Neural progenitor cell (in vitro differentiated cells): ENCODE results near the gene UBN2. TPM values are rescaled to one million over a fixed set of nuclear protein-coding genes. Genes with fewer than 3 reads are reported as not detected.

Source experiments
- DNase-seq: peaks from one replicate; pipeline ENCODE4 v3.0.0-alpha.2; 2016; ENCODE audit warnings: low spot score
- H2AFZ ChIP-seq: fragments of 200-600 bp; sonication (generic); replicated peaks from 2 replicates; pipeline ENCODE4 v1.6.1; 2016; ENCODE audit warnings: antibody characterized with exemption
- H3F3A ChIP-seq: fragments of 200-600 bp; sonication (generic); 2 replicates; pipeline ENCODE4 v1.6.1; 2016; ENCODE audit warnings: antibody characterized with exemption, low read depth
- H3K27ac ChIP-seq: fragments of 200-600 bp; sonication (generic); 2 replicates; pipeline ENCODE4 v1.5.1; 2016; ENCODE audit warnings: mild to moderate bottlenecking
- H3K27me3 ChIP-seq: fragments of 200-600 bp; sonication (generic); 2 replicates; pipeline ENCODE4 v1.6.1; 2016; ENCODE audit warnings: mild to moderate bottlenecking, moderate library complexity
- H3K36me3 ChIP-seq: fragments of 200-600 bp; sonication (generic); 2 replicates; pipeline ENCODE4 v1.5.1; 2016
- H3K4me1 ChIP-seq: fragments of 200-600 bp; sonication (generic); 2 replicates; pipeline ENCODE4 v1.6.1; 2016; ENCODE audit warnings: mixed run types
- H3K4me2 ChIP-seq: fragments of 200-600 bp; sonication (generic); 2 replicates; pipeline ENCODE4 v1.6.1; 2016
- H3K4me3 ChIP-seq: fragments of 200-600 bp; sonication (generic); 2 replicates; pipeline ENCODE4 v1.5.1; 2016
- H3K79me2 ChIP-seq: fragments of 200-600 bp; sonication (generic); 2 replicates; pipeline ENCODE4 v1.6.1; 2016; ENCODE audit warnings: low read depth
- H3K9ac ChIP-seq: fragments of 200-600 bp; sonication (generic); 2 replicates; pipeline ENCODE4 v1.6.1; 2016
- H3K9me3 ChIP-seq: fragments of 200-600 bp; sonication (generic); 2 replicates; pipeline ENCODE4 v1.5.1; 2016; ENCODE audit warnings: low read depth
- H4K20me1 ChIP-seq: fragments of 200-600 bp; sonication (generic); 2 replicates; pipeline ENCODE4 v1.6.1; 2016; ENCODE audit warnings: low read depth
- H3K27ac Mint-ChIP-seq: 3 replicates; pipeline ENCODE4 v1.8.0; 2021; ENCODE audit warnings: mixed read lengths
- H3K27me3 Mint-ChIP-seq: 2 replicates; pipeline ENCODE4 v1.8.0; 2022; ENCODE audit warnings: low read depth, mild to moderate bottlenecking, inconsistent platforms, moderate library complexity, mixed read lengths; ENCODE audit not compliant: insufficient read depth
- H3K36me3 Mint-ChIP-seq: 3 replicates; pipeline ENCODE4 v1.8.0; 2021; ENCODE audit warnings: mixed read lengths
- H3K4me1 Mint-ChIP-seq: 3 replicates; pipeline ENCODE4 v1.8.0; 2021; ENCODE audit warnings: mixed read lengths
- H3K4me3 Mint-ChIP-seq: 3 replicates; pipeline ENCODE4 v1.8.0; 2021; ENCODE audit warnings: mild to moderate bottlenecking, moderate library complexity, mixed read lengths
- H3K9me3 Mint-ChIP-seq: 3 replicates; pipeline ENCODE4 v1.8.0; 2020; ENCODE audit warnings: mixed read lengths
- CTCF ChIP-seq: fragments of 200-600 bp; sonication (generic); IDR thresholded peaks from 2 replicates; pipeline ENCODE4 v1.5.1; 2017; ENCODE audit warnings: antibody characterized with exemption, mild to moderate bottlenecking
- EZH2 ChIP-seq: fragments of 200-600 bp; sonication (generic); IDR thresholded peaks from 2 replicates; pipeline ENCODE4 v1.6.1; 2017; ENCODE audit warnings: antibody characterized with exemption, mild to moderate bottlenecking, moderate library complexity
- EZH2phosphoT487 ChIP-seq: fragments of 200-600 bp; sonication (generic); IDR thresholded peaks from 2 replicates; pipeline ENCODE4 v1.6.1; 2017; ENCODE audit warnings: antibody characterized with exemption
- total RNA-seq: library from RNA; depleted of rRNA; stranded (reverse); fragments of >200 nt; gene quantifications from 2 replicates; pipeline ENCODE4 v1.2.3, GENCODE V29; 2015; ENCODE audit warnings: low replicate concordance

Gene UBN2
- total RNA-seq, 1 donor from 2014 or later, result 19.5 TPM

- Histone ChIP-seq H3K36me3 (peaks cover 10% of the 10 kb centered on the region), H4K20me1 (no peaks in the 10 kb centered on the region), H2AFZ (no peak overlapping the region), H3K79me2 (no peaks in the 10 kb centered on the region), H3K4me3 (no peak overlapping the region), H3F3A (no peaks in the 10 kb centered on the region), H3K9me3 (no peaks in the 10 kb centered on the region), H3K9ac (no peak overlapping the region), H3K4me2 (no peak overlapping the region), H3K27ac (no peak overlapping the region), H3K27me3 (no peaks in the 10 kb centered on the region), H3K4me1 (no peaks in the 10 kb centered on the region)
- peaks cover 8% of the 10 kb centered on the region for H3K36me3 Mint-ChIP-seq
- TF ChIP-seq EZH2 (no peak), EZH2phosphoT487 (no peak), CTCF (no peak)
- no peak overlapping the region for H3K27ac Mint-ChIP-seq
- DNase-seq, result no peak
- no peaks in the 10 kb centered on the region for H3K9me3 Mint-ChIP-seq
- no peaks in the 10 kb centered on the region for H3K27me3 Mint-ChIP-seq
- H3K4me3 Mint-ChIP-seq, result no peak overlapping the region
- no peaks in the 10 kb centered on the region for H3K4me1 Mint-ChIP-seq
Measured at GRCh38 chr7:139189357-139189756, 41.7 kb upstream of the UBN2 start.

GRCh38 chr7:139192014-139192706 is 38.9 kb upstream of the UBN2 start:
- H3F3A ChIP-seq, result no peaks in the 10 kb centered on the region
- Mint-ChIP-seq H3K36me3 (peaks cover 5% of the 10 kb centered on the region), H3K4me1 (no peaks in the 10 kb centered on the region), H3K27me3 (no peaks in the 10 kb centered on the region), H3K9me3 (no peaks in the 10 kb centered on the region), H3K27ac (no peak overlapping the region), H3K4me3 (no peak overlapping the region)
- H3K4me2 ChIP-seq, result no peak overlapping the region
- H3K27ac ChIP-seq, result no peak overlapping the region
- no peak overlapping the region for H3K4me3 ChIP-seq
- H3K9me3 ChIP-seq, result no peaks in the 10 kb centered on the region
- TF ChIP-seq EZH2phosphoT487, result no peak
- no peak for TF ChIP-seq CTCF
- TF ChIP-seq EZH2, result no peak
- DNase-seq, result no peak
- no peak overlapping the region for H2AFZ ChIP-seq
- no peaks in the 10 kb centered on the region for H3K4me1 ChIP-seq
- H3K9ac ChIP-seq, result no peak overlapping the region
- no peaks in the 10 kb centered on the region for H3K79me2 ChIP-seq
- H3K27me3 ChIP-seq, result no peaks in the 10 kb centered on the region
- H4K20me1 ChIP-seq, result no peaks in the 10 kb centered on the region
- peaks cover 10% of the 10 kb centered on the region for H3K36me3 ChIP-seq

GRCh38 chr7:139200382-139200781 is 30.7 kb upstream of the UBN2 start:
- Histone ChIP-seq H3K27ac (no peak overlapping the region), H2AFZ (no peak overlapping the region), H3K79me2 (no peaks in the 10 kb centered on the region), H3K4me3 (no peak overlapping the region), H3K36me3 (no peaks in the 10 kb centered on the region), H3K27me3 (no peaks in the 10 kb centered on the region), H3K9me3 (no peaks in the 10 kb centered on the region), H3K4me1 (no peaks in the 10 kb centered on the region), H3F3A (no peaks in the 10 kb centered on the region), H3K4me2 (no peak overlapping the region), H3K9ac (no peak overlapping the region), H4K20me1 (no peaks in the 10 kb centered on the region)
- H3K36me3 Mint-ChIP-seq, result no peaks in the 10 kb centered on the region
- DNase-seq, result no peak
- no peak overlapping the region for H3K4me3 Mint-ChIP-seq
- no peaks in the 10 kb centered on the region for H3K27me3 Mint-ChIP-seq
- H3K9me3 Mint-ChIP-seq, result peaks cover 3% of the 10 kb centered on the region
- TF ChIP-seq EZH2phosphoT487 (no peak), CTCF (no peak), EZH2 (no peak)
- H3K27ac Mint-ChIP-seq, result no peak overlapping the region
- no peaks in the 10 kb centered on the region for H3K4me1 Mint-ChIP-seq
